ENCODE data around the gene ADI1. TPM values are rescaled to one million over a fixed set of nuclear protein-coding genes. Genes with fewer than 3 reads are reported as not detected.
A peak's percentile ranks its signal among the peaks of the same experiment; 100 is the strongest.

The ADI1 gene
- 47.7 and 66.5 TPM in 2 replicates for total RNA-seq

GRCh38 chr2:3519255-3520205 lies at the start of gene ADI1:
Gene ADI1 (minus strand): TSS chr2:3519531. CDS start chr2:3519487, 44 bp downstream.
- peak; percentile 80 for DNase-seq (ENCODE audit: low read depth)
- no peak for TF ChIP-seq CTCF (IDR thresholded peaks at IDR 0.05; ENCODE audit: insufficient read depth, low read depth, low read length)
- H3K4me3 ChIP-seq (ENCODE audit: low read depth, low read length), result peak within 1 kb of the TSS; percentile 84

- TF ChIP-seq CTCF (IDR thresholded peaks at IDR 0.05; ENCODE audit: insufficient read depth, low read depth, low read length), result no peak
- H3K4me3 ChIP-seq (ENCODE audit: low read depth, low read length), result no peak overlapping the region
- no peak for DNase-seq (ENCODE audit: low read depth)
Observed at GRCh38 chr2:3566806-3567205, 47.5 kb upstream of the ADI1 start.

- TF ChIP-seq CTCF (IDR thresholded peaks at IDR 0.05; ENCODE audit: insufficient read depth, low read depth, low read length), result no peak
- no peak for DNase-seq (ENCODE audit: low read depth)
- no peak overlapping the region for H3K4me3 ChIP-seq (ENCODE audit: low read depth, low read length)
Observed at GRCh38 chr2:3565117-3565516, 45.8 kb upstream of the ADI1 start.

- no peak overlapping the region for H3K4me3 ChIP-seq (ENCODE audit: low read depth, low read length)
Observed at GRCh38 chr2:3563521-3563976, 44.2 kb upstream of the ADI1 start.

GRCh38 chr2:3558205-3559014 lies 39.1 kb upstream of the ADI1 start, which contains the start of gene RNASEH1:
Gene RNASEH1 (minus strand): TSS chr2:3558333. CDS start chr2:3558260, 73 bp downstream.
- peak within 1 kb of the TSS; percentile 91 for H3K4me3 ChIP-seq (ENCODE audit: low read depth, low read length)

More at GRCh38 chr2:3563521-3563976, 44.2 kb upstream of the ADI1 start:
- TF ChIP-seq CTCF (IDR thresholded peaks at IDR 0.05; ENCODE audit: insufficient read depth, low read depth, low read length), result no peak
- no peak for DNase-seq (ENCODE audit: low read depth)

More at GRCh38 chr2:3558205-3559014, 39.1 kb upstream of the ADI1 start, which contains the start of gene RNASEH1:
- TF ChIP-seq CTCF (IDR thresholded peaks at IDR 0.05; ENCODE audit: insufficient read depth, low read depth, low read length), result no peak
- peak; percentile 100 for DNase-seq (ENCODE audit: low read depth)

Data from fibroblast of villous mesenchyme (primary cell).